IMR-90 (cell line): ENCODE results near the gene IRAK1BP1. TPM values are rescaled to one million over a fixed set of nuclear protein-coding genes. Genes with fewer than 3 reads are reported as not detected.

ENCODE experiments used
- ATAC-seq: fragments of 200-7000 bp; cut with Tn5 transposase; 2 replicates; pipeline ENCODE4 v1.9.1; 2020; ENCODE audit warnings: low read depth, mild to moderate bottlenecking, moderate library complexity
- BruUV-seq: library from RNA; stranded (reverse); fragments of 400-500 nt; replicated peaks from 2 replicates; lab custom pipeline; 2021; lab: Mats Ljungman, UMichigan
- CTCF ChIA-PET: fragments of 300-600 bp; formaldehyde crosslinking; extraction: SDS; loops from one replicate; lab custom pipeline; 2021; ENCODE audit warnings: antibody characterized with exemption; lab: Yijun Ruan, JAX
- POLR2A ChIA-PET: fragments of 300-600 bp; sonication (Branson Sonifier 250); formaldehyde crosslinking; loops from one replicate; lab custom pipeline; 2022; ENCODE audit warnings: antibody characterized with exemption; ENCODE audit not compliant: unreplicated experiment; lab: Charles Lee
- DNase-seq: peaks from one replicate; pipeline ENCODE4 v3.0.0; 2013
- H2AFZ ChIP-seq: replicated peaks from 2 replicates; pipeline ENCODE3; 2013; ENCODE audit warnings: low read length, mild to moderate bottlenecking; ENCODE audit not compliant: poor library complexity
- H2AK5ac ChIP-seq: 2 replicates; pipeline ENCODE4 v1.6.1; 2013; ENCODE audit warnings: low read depth, low read length, inconsistent platforms
- H2AK9ac ChIP-seq: replicated peaks from 2 replicates; pipeline ENCODE3; 2013; ENCODE audit warnings: mild to moderate bottlenecking, low read depth, low read length, moderate library complexity; ENCODE audit not compliant: poor library complexity
- H2BK120ac ChIP-seq: 2 replicates; pipeline ENCODE4 v1.6.1; 2013; ENCODE audit warnings: low read depth, low read length, inconsistent platforms
- H2BK15ac ChIP-seq: 3 replicates; pipeline ENCODE4 v1.6.1; 2013; ENCODE audit warnings: low read depth, low read length, inconsistent platforms
- H2BK20ac ChIP-seq: 2 replicates; pipeline ENCODE4 v1.6.1; 2013; ENCODE audit warnings: low read depth, mild to moderate bottlenecking, inconsistent platforms, low read length, moderate library complexity
- H2BK5ac ChIP-seq: 2 replicates; pipeline ENCODE4 v1.6.1; 2013; ENCODE audit warnings: mild to moderate bottlenecking, low read depth, low read length, inconsistent platforms; ENCODE audit not compliant: poor library complexity, severe bottlenecking
- H3K14ac ChIP-seq: replicated peaks from 2 replicates; pipeline ENCODE4 v1.6.1; 2013; ENCODE audit warnings: low read depth, low read length, inconsistent platforms
- H3K18ac ChIP-seq: 2 replicates; pipeline ENCODE4 v1.6.1; 2013; ENCODE audit warnings: low read depth, low read length, control low read depth
- H3K23ac ChIP-seq: 2 replicates; pipeline ENCODE4 v1.6.1; 2013; ENCODE audit warnings: low read depth, low read length, inconsistent platforms
- H3K27ac ChIP-seq: 2 replicates; pipeline ENCODE4 v1.5.1; 2013; ENCODE audit warnings: mild to moderate bottlenecking, control low read depth, low read length; ENCODE audit not compliant: insufficient read depth
- H3K27me3 ChIP-seq: 2 replicates; pipeline ENCODE4 v1.6.1; 2013; ENCODE audit warnings: low read length; ENCODE audit not compliant: control insufficient read depth, insufficient read depth
- H3K36me3 ChIP-seq: 2 replicates; pipeline ENCODE4 v1.6.1; 2013; ENCODE audit warnings: low read length, mixed read lengths; ENCODE audit not compliant: control insufficient read depth, insufficient read depth
- H3K4ac ChIP-seq: 2 replicates; pipeline ENCODE4 v1.6.1; 2013; ENCODE audit warnings: low read depth, low read length, inconsistent platforms
- H3K4me1 ChIP-seq: 2 replicates; pipeline ENCODE4 v1.6.1; 2013; ENCODE audit warnings: low read length, mixed read lengths; ENCODE audit not compliant: control insufficient read depth, insufficient read depth
- H3K4me2 ChIP-seq: 2 replicates; pipeline ENCODE4 v1.6.1; 2013; ENCODE audit warnings: low read depth, mild to moderate bottlenecking, control low read depth, low read length, moderate library complexity
- H3K4me3 ChIP-seq: 2 replicates; pipeline ENCODE4 v1.5.1; 2013; ENCODE audit warnings: low read depth, mild to moderate bottlenecking, control low read depth, low read length, moderate library complexity; ENCODE audit not compliant: insufficient read depth
- H3K56ac ChIP-seq: 2 replicates; pipeline ENCODE4 v1.6.1; 2013; ENCODE audit warnings: low read length, inconsistent platforms; ENCODE audit not compliant: insufficient read depth; ENCODE audit errors: extremely low read depth
- H3K79me1 ChIP-seq, 2 experiments: 2 replicates each; pipeline ENCODE4 v1.6.1; 2013; ENCODE audit warnings: low read length in 2 of 2, inconsistent platforms in 1 of 2, low read depth in 1 of 2
- H3K9ac ChIP-seq: 2 replicates; pipeline ENCODE4 v1.6.1; 2013; ENCODE audit warnings: low read depth, low read length, control low read depth
- H3K9me1 ChIP-seq: 2 replicates; pipeline ENCODE4 v1.6.1; 2013; ENCODE audit warnings: low read length, inconsistent platforms; ENCODE audit not compliant: insufficient read depth
- H3K9me3 ChIP-seq: 2 replicates; pipeline ENCODE4 v1.6.1; 2013; ENCODE audit warnings: low read length; ENCODE audit not compliant: control insufficient read depth, insufficient read depth
- H4K20me1 ChIP-seq: 2 replicates; pipeline ENCODE4 v1.6.1; 2013; ENCODE audit warnings: low read length, inconsistent platforms; ENCODE audit not compliant: insufficient read depth
- H4K5ac ChIP-seq: 2 replicates; pipeline ENCODE4 v1.6.1; 2013; ENCODE audit warnings: mild to moderate bottlenecking, low read depth, low read length, control low read depth
- H4K8ac ChIP-seq, 2 experiments: 2 replicates each; pipeline ENCODE4 v1.6.1; 2013; ENCODE audit warnings: low read depth in 2 of 2, low read length in 2 of 2, control low read depth in 1 of 2, inconsistent platforms in 1 of 2
- H4K91ac ChIP-seq: 2 replicates; pipeline ENCODE4 v1.6.1; 2013; ENCODE audit warnings: low read depth, low read length, inconsistent platforms; ENCODE audit not compliant: insufficient read depth
- BHLHE40 ChIP-seq: fragments of 150-350 bp; IDR thresholded peaks from 2 replicates; pipeline ENCODE4 v1.6.1; 2016; ENCODE audit warnings: mild to moderate bottlenecking, low read depth, low read length
- CEBPB ChIP-seq: IDR thresholded peaks from 2 replicates; pipeline ENCODE4 v1.6.1; 2012; ENCODE audit warnings: low read depth, low read length, improper control_type of control experiment
- CHD1 ChIP-seq: IDR thresholded peaks from 2 replicates; pipeline ENCODE4 v1.6.1; 2012; ENCODE audit warnings: low read depth, low read length, improper control_type of control experiment
- FOS ChIP-seq: fragments of 150-350 bp; IDR thresholded peaks from 2 replicates; pipeline ENCODE4 v1.6.1; 2016; ENCODE audit warnings: low read depth, low read length
- MAZ ChIP-seq: IDR thresholded peaks from 2 replicates; pipeline ENCODE4 v1.6.1; 2012; ENCODE audit warnings: low read depth, mild to moderate bottlenecking, low read length, improper control_type of control experiment, moderate library complexity, borderline replicate concordance
- MXI1 ChIP-seq: IDR thresholded peaks from 2 replicates; pipeline ENCODE4 v1.6.1; 2012; ENCODE audit warnings: low read depth, mild to moderate bottlenecking, low read length, moderate library complexity, borderline replicate concordance
- NFE2L2 ChIP-seq: fragments of 150-350 bp; IDR thresholded peaks from 2 replicates; pipeline ENCODE4 v1.6.1; 2016; ENCODE audit warnings: low read depth, mild to moderate bottlenecking, low read length
- POLR2A ChIP-seq: IDR thresholded peaks from 2 replicates; pipeline ENCODE4 v1.6.1; 2012; ENCODE audit warnings: mild to moderate bottlenecking, low read depth, low read length
- RAD21 ChIP-seq: IDR thresholded peaks from 2 replicates; pipeline ENCODE4 v1.6.1; 2012; ENCODE audit warnings: low read length, improper control_type of control experiment
- RCOR1 ChIP-seq: IDR thresholded peaks from 2 replicates; pipeline ENCODE4 v1.6.1; 2012; ENCODE audit warnings: mild to moderate bottlenecking, low read length, improper control_type of control experiment; ENCODE audit not compliant: insufficient replicate concordance
- RFX5 ChIP-seq: IDR thresholded peaks from 2 replicates; pipeline ENCODE4 v1.8.0; 2012; ENCODE audit warnings: low read depth, mild to moderate bottlenecking, low read length, moderate library complexity
- SMC3 ChIP-seq: fragments of 150-350 bp; IDR thresholded peaks from 2 replicates; pipeline ENCODE4 v1.6.1; 2016; ENCODE audit warnings: low read depth, mild to moderate bottlenecking, antibody characterized with exemption, low read length, moderate library complexity
- USF2 ChIP-seq: fragments of 150-350 bp; IDR thresholded peaks from 2 replicates; pipeline ENCODE4 v1.6.1; 2017; ENCODE audit warnings: mild to moderate bottlenecking, antibody characterized with exemption, low read length, low read depth
- WGBS, 2 experiments: methylation state at CpG; one replicate each; pipeline versions ENCODE4 v1.1.5 to v1.1.7; 2013; ENCODE audit warnings: missing lambda C conversion rate in 2 of 2; ENCODE audit not compliant: insufficient read length in 1 of 2; ENCODE audit errors: extremely low coverage in 2 of 2; 5-methylcytosine and 5-hydroxymethylcytosine counted together
- dilution Hi-C: fragments of 300-500 bp; cut with HindIII; formaldehyde crosslinking; loops from one replicate; pipeline ENCODE4 v1.14.3; 2018; ENCODE audit warnings: low sequenced_read_pairs; ENCODE audit not compliant: unreplicated experiment
- in situ Hi-C: fragments of 300-500 bp; cut with MboI; formaldehyde crosslinking; loops from 3 replicates; pipeline ENCODE4 v1.14.3; 2019; ENCODE audit warnings: low sequenced_read_pairs, inconsistent platforms, mixed read lengths
- intact Hi-C: fragments of 100-400 bp; cut with micrococcal nuclease; formaldehyde crosslinking; loops from 2 replicates; pipeline ENCODE4 v1.10.0; 2022
- polyA plus RNA-seq, 3 experiments: library from polyadenylated mRNA; depleted of rRNA; stranded (reverse); fragments of >200 nt; gene quantifications; 2 replicates each; pipeline ENCODE4 v1.2.3, GENCODE V29; 2012; ENCODE audit warnings: low replicate concordance in 1 of 3
- total RNA-seq: library from RNA; depleted of rRNA; stranded (reverse); fragments of >200 nt; gene quantifications from 2 replicates; pipeline ENCODE4 v1.2.3, GENCODE V29; 2012
- TF ChIP-seq, protein P1 (sequence below): conservative IDR thresholded peaks from 2 replicates; pipeline ENCODE4 v1.5.1; 2012; ENCODE audit warnings: mild to moderate bottlenecking, low read depth, low read length, improper control_type of control experiment
- TF ChIP-seq, protein P2 (sequence below): fragments of 150-350 bp; IDR thresholded peaks from 2 replicates; pipeline ENCODE4 v1.6.1; 2016; ENCODE audit warnings: low read depth, mild to moderate bottlenecking, low read length, moderate library complexity, borderline replicate concordance

The IRAK1BP1 gene
- total and polyA plus RNA-seq, 2 of the 4 experiments (the other 2 are of a cell fraction) = 0.94 to 2.2 TPM

GRCh38 chr6:78925317-78925716 lies 58.0 kb downstream of the IRAK1BP1 start:
- H2BK20ac ChIP-seq = no peak overlapping the region
- H4K91ac ChIP-seq = no peak overlapping the region
- H2AK9ac ChIP-seq = no peak overlapping the region
- H3K27ac ChIP-seq = no peak overlapping the region
- no peaks in the 10 kb centered on the region for H3K79me1 ChIP-seq
- no peaks in the 10 kb centered on the region for H3K4me1 ChIP-seq
- ChIA-PET CTCF (no interaction called here), POLR2A (no interaction called here)
- WGBS, 2 experiments = no CpG with 5 or more reads among the region's 3 CpGs
- no peak overlapping the region for H3K18ac ChIP-seq
- H3K9me3 ChIP-seq = no peaks in the 10 kb centered on the region
- H3K36me3 ChIP-seq = no peaks in the 10 kb centered on the region
- H3K23ac ChIP-seq = no peak overlapping the region
- H3K56ac ChIP-seq = no peak overlapping the region
- in situ Hi-C loops (no loop called here), intact Hi-C loops (no loop called here), dilution Hi-C loops (no loop called here)
- no peak overlapping the region for H3K9ac ChIP-seq
- H2BK120ac ChIP-seq = no peak overlapping the region
- no TSS peak for BruUV-seq
- H4K20me1 ChIP-seq = no peaks in the 10 kb centered on the region
- H2AK5ac ChIP-seq = no peak overlapping the region
- no peak overlapping the region for H4K8ac ChIP-seq
- no peak overlapping the region for H3K4me2 ChIP-seq
- H3K14ac ChIP-seq = no peak overlapping the region
- no peaks in the 10 kb centered on the region for H3K9me1 ChIP-seq
- H4K5ac ChIP-seq = no peak overlapping the region
- no peak overlapping the region for H3K4ac ChIP-seq
- DNase-seq (no peak), ATAC-seq (no peak)
- TF ChIP-seq CEBPB (no peak), BHLHE40 (no peak), CHD1 (no peak), POLR2A (no peak), FOS (no peak), MAZ (no peak), RFX5 (no peak), USF2 (no peak), RCOR1 (no peak), RAD21 (no peak), MXI1 (no peak), NFE2L2 (no peak), SMC3 (no peak)
- TF ChIP-seq, protein P1, sequence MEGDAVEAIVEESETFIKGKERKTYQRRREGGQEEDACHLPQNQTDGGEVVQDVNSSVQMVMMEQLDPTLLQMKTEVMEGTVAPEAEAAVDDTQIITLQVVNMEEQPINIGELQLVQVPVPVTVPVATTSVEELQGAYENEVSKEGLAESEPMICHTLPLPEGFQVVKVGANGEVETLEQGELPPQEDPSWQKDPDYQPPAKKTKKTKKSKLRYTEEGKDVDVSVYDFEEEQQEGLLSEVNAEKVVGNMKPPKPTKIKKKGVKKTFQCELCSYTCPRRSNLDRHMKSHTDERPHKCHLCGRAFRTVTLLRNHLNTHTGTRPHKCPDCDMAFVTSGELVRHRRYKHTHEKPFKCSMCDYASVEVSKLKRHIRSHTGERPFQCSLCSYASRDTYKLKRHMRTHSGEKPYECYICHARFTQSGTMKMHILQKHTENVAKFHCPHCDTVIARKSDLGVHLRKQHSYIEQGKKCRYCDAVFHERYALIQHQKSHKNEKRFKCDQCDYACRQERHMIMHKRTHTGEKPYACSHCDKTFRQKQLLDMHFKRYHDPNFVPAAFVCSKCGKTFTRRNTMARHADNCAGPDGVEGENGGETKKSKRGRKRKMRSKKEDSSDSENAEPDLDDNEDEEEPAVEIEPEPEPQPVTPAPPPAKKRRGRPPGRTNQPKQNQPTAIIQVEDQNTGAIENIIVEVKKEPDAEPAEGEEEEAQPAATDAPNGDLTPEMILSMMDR = no peak
- TF ChIP-seq, protein P2, sequence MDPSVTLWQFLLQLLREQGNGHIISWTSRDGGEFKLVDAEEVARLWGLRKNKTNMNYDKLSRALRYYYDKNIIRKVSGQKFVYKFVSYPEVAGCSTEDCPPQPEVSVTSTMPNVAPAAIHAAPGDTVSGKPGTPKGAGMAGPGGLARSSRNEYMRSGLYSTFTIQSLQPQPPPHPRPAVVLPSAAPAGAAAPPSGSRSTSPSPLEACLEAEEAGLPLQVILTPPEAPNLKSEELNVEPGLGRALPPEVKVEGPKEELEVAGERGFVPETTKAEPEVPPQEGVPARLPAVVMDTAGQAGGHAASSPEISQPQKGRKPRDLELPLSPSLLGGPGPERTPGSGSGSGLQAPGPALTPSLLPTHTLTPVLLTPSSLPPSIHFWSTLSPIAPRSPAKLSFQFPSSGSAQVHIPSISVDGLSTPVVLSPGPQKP = no peak
- H2BK15ac ChIP-seq = no peak overlapping the region
- no peak overlapping the region for H2AFZ ChIP-seq
- H3K4me3 ChIP-seq = no peak overlapping the region
- H3K27me3 ChIP-seq = no peaks in the 10 kb centered on the region
- H2BK5ac ChIP-seq = no peak overlapping the region
